ENCODE measurements around the gene RANBP3.
"Not testable (repeated sequence)": the region's sequence is repeated elsewhere in the genome, so short reads cannot be mapped to it uniquely, and the experiment has no call there.

RANBP3 gene

DNA sequence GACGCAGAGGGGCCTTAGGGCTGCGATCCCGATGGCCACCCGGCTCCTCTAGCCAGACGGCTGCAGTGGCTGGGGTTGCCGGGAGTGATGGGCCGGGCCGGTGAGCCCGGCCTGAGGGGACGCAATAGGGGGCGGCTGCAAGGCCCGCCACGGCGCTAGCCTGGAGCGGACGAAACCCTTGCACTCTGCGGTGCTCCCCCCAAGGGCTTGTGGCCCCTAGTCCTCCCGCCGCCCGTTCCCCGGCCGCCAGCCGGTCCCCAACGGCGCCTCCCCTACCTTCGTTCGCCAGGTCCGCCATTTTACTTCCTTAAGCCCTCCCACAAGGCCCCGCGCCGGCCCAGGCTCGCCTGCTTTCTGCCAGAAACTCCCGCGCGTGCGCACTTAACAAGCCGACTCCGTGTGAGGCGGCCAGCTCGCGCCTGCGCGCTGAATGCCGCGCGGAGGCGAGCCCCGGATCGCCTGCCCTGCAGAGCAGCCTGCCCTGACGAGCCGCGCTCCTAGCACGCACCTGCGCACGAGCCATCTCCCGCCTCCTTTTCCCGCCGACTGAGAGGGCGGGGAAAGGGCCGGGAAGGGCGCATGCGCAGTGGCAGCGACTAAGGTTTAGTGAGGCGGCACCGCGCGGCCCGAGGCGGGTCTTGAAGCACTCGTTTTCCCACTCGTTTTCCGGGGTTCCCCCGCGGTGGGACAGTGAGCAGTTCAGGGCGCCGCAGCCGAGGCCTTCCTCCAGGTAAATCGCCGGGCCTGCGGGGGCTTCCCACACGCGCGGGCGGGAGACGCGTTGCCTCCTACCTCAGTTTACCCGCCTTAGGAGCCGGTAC is at the start of gene RANBP3:
RANBP3 (minus strand) TSS at position 356 of the 821 bp plus-strand sequence; CDS start at position 298, 58 bp downstream.
- DNase-seq: peak; percentile 96 to 97

DNA sequence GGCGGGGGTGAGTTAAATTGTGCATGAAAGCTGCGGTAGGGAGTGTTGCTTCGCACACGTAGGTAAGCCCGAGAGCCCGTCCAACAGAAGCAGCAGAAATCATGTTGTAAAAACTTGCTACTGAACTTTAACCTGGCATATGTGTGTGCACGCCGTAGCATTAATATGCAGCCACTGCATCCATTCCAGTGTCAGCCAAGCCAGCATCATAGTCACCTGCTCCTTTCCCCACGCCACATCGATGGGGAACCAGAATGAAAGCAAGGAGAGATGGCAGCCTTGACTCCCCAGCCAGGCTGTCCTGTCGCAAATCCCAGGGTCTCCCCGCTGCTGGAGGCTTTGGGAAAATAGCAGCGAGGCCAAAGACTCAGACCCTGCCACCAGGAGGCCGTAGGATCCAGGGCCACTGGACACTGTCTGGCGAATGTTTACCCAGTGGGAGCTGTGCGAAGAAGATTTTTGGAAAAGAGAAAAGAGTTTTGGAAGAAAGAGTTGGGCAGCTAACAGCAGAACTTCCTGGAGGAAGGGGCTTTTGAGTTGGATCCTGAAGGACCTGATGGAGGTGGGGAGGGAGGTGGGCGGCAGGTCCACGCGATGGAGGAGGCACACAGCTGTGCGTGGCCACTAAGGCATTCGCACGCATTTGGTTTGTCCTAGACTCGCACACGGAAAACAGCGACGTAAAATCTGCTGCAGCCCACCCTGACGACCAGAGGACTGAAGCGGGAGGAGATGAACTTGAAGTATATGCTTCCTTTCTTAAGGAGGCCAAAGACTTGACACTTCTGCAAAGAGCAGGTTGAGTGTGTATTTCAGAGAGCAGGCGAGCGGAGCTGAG is 48.7 kb upstream of the RANBP3 start:
- no peak for DNase-seq

GRCh38 chr19:6024756-6025155 is 46.8 kb upstream of the RANBP3 start:
- not testable (repeated sequence) for DNase-seq

DNA sequence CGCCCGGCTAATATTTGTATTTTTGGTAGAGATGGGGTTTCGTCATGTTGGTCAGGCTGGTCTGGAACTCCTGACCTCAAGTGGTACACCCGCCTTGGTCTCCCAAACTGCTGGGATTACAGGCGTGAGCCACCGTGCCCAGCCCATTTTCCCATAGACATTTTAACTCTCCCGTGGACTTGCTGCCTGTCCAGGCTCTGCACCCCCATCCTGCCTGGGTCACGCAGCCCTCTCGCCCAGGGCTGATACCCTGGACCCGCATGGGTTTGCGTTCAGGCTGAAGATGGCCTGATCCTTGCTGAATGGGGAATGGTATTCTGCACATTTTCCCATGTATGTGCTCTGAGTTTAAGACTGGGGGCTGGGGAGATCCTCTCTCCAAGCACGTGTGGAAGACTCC is 46.0 kb upstream of the RANBP3 start:
- DNase-seq: no peak

DNA sequence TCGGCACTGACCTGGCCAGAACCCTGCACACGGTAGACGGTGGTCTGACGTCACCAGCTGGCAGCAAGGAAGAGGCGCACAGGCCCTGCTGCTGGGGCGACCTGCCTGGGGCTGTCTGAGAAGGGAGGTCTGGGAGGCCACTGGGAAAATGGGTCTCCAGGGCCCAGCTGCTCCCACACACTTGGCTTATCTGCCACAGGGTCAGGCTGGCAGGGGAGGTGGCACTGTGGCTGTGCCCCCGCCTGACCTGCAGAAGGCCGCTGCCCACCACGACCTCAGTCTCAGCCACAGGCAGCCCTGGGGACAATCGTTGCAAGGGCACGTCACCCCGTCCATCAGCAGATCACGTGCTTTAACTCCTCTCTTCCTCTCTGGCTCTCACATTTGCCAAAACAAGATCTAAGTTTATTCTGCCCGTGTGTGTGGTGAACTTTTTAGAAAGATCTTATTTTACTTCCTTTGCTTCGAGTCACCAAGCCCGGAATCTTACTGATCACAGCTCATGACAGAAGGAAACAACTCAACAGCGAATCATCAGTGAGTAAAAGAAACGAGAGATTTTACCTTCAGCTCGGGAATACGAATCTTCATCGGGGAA is 45.2 kb upstream of the RANBP3 start:
- DNase-seq: no peak

DNA sequence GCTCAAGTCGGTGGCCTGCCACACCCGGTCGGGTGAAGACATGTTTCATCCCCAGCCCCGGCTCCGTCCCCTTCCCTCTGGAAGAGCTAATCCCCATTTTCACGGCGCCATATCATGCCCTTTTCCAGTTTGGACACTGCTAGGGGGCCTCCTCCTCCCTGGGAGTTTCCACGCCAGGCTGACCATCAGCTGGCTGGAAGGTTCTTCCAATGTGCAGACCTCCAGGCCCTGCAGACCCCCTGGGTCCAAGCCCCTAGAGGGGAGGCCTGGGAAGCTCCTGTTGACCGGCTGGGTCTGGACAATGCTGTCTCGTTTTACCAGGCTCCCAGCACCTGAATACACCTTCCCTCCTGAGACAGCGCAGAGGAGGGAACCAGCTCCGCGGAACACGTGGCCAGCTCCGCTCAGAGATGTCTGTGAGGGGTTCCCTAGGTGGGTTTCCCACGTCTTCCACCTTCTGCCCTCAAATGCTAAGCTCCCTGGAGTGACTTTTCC is 44.7 kb upstream of the RANBP3 start:
- no peak for DNase-seq

DNA sequence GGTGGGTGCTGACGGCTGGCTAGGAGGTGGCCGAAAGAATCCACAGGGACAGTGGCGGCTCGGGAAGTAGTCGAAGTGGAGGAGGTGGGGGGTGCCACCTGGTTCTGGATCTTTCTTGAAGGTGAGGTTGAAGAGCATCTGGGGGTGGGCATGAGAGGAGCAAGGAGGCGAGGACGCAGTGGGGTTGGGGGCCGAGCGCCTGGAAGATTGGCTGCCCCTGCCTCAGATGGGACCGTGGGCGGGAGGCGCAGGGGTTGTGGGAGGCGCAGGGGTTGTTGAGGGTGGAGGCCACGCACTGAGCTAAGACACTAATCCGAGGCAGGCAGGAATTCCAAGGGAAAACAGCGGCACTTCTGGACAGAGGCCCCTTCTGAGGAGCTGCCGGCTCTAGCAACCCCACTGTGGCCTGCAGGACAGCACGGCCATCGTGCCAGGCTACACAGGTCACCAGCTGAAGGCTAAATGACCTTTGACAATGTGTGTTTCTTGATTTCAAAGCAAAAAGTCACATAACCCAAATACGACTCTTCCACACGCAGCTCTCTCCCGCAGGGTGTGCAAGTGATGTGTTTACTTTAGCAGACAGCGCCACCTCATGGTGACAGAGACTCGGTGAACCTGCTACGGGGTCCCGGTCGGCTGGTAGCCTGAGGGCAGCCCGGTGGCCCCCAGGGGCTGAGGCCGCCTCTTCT is 44.1 kb upstream of the RANBP3 start:
- peak; percentile 80 to 86 for DNase-seq

DNA sequence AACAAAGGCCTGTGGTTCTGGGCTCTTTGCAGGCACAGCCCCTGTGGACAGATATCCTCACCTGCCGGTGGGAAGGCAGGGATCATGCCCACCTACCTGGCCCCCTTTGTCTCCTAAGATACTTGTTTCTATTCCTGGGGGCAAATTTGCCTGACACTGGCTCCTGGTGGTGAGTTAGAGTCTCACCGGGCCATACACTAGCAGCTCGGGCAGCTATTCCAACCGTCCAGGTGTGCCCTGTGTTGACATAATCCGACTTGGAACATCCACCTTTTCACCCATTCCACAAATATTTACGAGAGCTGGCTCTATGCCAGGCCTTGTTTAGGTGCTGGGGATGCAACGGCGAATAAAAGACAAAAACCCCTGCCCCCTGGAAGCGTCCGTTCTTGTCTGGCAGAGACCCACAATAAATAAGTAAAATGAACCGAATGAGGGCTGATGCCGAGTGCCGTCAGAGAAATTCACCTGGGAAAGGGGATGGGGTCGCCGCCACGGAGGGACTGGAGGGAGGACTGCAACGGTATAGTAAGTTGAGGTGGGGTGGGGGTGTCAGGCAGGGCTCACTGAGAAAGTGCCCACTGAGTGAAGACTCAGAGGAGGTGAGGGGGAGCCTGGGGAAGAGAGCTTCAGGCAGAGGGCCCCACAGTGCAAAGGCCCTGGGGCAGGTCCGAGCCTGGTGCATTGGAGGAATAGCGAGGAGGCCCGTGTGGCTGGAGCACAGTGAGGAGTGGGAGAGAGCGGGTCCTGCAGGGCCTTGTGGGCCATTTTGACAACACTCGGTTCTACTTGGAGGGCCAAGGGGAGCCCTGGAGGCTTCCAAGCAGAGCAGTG is 43.2 kb upstream of the RANBP3 start:
- no peak for DNase-seq

GRCh38 chr19:6020166-6020882 is 42.4 kb upstream of the RANBP3 start:
- DNase-seq: no peak

DNA sequence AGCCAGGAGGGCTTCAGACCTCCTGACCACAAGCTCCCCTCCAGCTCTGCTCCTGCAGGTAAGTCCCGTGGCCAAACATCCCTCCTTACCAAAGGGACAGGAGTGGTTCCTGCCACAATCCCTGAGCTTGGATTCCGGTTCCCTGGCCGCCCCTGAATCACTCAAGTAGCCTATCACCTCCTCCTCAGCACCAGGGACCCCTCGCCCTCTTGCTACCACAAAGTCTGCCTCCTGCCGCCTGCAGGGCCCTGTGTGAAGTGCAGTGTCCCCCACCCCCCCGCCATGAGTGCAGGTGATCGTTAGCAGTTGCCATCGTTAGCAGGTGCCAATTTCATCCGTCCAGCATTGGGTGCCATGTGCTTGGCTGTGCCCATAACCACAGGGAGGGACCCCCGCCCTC is 40.8 kb upstream of the RANBP3 start:
- DNase-seq: no peak

DNA sequence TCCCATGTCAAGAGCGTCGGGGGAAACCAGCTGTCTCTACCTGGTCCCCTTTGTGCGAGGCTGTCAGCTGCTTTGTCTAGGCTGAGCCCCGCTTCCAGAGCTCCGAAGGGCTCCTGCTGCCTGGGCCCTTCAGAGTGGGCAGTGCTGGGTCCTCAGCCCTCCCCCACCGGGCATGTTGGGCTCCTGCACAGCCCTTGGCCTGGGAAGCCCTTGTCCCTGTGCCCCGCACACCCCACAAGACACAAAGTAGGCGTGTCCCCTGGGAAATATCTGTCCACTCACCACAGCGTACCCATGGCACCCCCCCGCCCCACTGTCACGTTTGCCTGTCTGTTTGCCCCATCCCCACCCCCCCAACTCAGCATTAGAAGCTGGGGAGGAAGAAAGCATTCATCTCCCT is 39.6 kb upstream of the RANBP3 start:
- DNase-seq: no peak

GRCh38 chr19:6015841-6016545 is 38.1 kb upstream of the RANBP3 start:
- DNase-seq: no peak

DNA sequence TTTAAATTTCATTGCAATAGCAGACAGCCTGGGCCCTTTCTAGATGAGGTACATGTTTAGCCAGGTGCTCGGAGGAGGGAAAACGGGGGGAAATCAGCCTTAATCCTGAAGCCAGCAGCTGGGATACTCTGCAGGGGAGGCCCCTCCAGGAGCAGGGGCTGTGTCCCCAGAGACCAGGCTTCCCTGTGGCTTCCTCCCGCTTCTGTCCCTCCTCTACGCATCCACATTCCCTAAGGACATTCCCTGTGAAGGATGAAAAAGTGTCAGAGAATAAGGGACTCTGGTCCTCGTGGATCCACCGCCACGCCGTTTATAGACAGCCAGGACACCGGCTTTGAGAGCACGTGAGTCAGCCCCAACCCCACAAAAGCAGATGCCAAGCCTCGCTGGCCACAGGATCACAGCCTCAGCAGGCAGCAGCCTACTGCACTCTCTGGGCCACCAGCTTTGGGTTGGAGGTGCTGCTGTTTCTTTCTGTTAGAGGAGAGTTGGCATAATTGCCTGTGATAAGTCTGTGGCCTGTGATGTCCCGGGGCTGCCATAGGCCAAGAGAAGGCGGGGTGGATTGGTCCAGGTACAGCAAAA is 36.7 kb upstream of the RANBP3 start:
- no peak for DNase-seq

- DNase-seq: no peak
Observed at GRCh38 chr19:6012426-6013170, 34.7 kb upstream of the RANBP3 start.

GRCh38 chr19:6011794-6012193 is 33.9 kb upstream of the RANBP3 start:
- DNase-seq: no peak

GRCh38 chr19:6011206-6011605 is 33.3 kb upstream of the RANBP3 start:
- no peak for DNase-seq

- no peak for DNase-seq
Observed at GRCh38 chr19:6010107-6010506, 32.2 kb upstream of the RANBP3 start.

GRCh38 chr19:6007866-6008265 is 29.9 kb upstream of the RANBP3 start:
- DNase-seq: no peak

DNA sequence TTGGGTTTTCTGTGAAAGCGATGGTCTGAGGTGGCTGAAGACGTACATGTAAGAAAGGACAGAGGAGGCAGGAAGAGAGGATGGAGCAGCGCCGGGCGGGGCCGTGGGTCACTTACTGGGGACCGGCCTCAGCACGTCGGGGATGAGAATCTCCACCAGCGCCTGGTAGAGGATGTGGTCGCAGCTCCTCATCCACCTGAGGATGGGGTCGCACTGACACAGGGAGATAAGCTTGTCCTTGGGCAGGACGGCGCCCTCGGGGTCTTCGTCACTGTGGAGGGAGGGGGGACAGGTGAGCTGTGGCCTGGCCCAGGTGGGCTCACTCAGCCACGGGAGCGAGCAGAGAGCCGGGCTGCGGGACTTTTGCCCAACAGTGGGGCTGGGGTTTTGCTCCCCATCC is 29.0 kb upstream of the RANBP3 start:
- DNase-seq: no peak
